ENCODE measurements around the gene CCDC86. TPM values are rescaled to one million over a fixed set of nuclear protein-coding genes. Genes with fewer than 3 reads are reported as not detected.

The CCDC86 gene
- total and polyA plus RNA-seq, 10 of the 15 experiments (the other 5 are each of a cell fraction or from before 2014, with no cell fraction given), result 2.0 to 87.2 (median 38.7) TPM

GRCh38 chr11:60844870-60845221 is 2.9 kb downstream of the CCDC86 start (continued):
- TF ChIP-seq KLF5 (IDR thresholded peaks at IDR 0.05; ENCODE audit: partially characterized antibody) (no peak), SUPT20H (IDR thresholded peaks at IDR 0.05; ENCODE audit: borderline replicate concordance, control insufficient read depth, low read depth, low read length) (no peak), NFYB (IDR thresholded peaks at IDR 0.05; ENCODE audit: insufficient read depth, low read depth, low read length) (no peak), ZBTB4 (CRISPR knock-in tag; IDR thresholded peaks at IDR 0.05) (no peak), RCOR1 (conservative IDR thresholded peaks at IDR 0.05; ENCODE audit: low read depth, low read length) (no peak), CREM (IDR thresholded peaks at IDR 0.05; ENCODE audit: low read depth) (no peak), CTCF (IDR thresholded peaks at IDR 0.05 in 2 of 3, conservative IDR thresholded peaks at IDR 0.05 in 1 of 3; ENCODE audit: control insufficient read depth in 2 of 3, extremely low read depth in 1 of 3, insufficient read depth in 1 of 3, low read depth in 3 of 3, low read length in 3 of 3) (no peak)

Data from GM12878 (cell line).